Measurements from ENCODE around the gene DENND1A. TPM values are rescaled to one million over a fixed set of nuclear protein-coding genes. Genes with fewer than 3 reads are reported as not detected.

Gene DENND1A
- total RNA-seq, 4 donors from 2014 or later = 20.9 to 33.6 (median 23.7) TPM

- no peak overlapping the region for H3K27ac ChIP-seq
- H3K4me1 ChIP-seq = peaks cover under 1 to 12% (median 3%) of the 10 kb centered on the region in 3 donors
- no peak for ATAC-seq
- H3K9me3 ChIP-seq = no peaks in the 10 kb centered on the region
- no peaks in the 10 kb centered on the region for H3K36me3 ChIP-seq
- no peak overlapping the region for H3K4me3 ChIP-seq
- H3K27me3 ChIP-seq = no peaks in the 10 kb centered on the region
- WGBS, 2 donors (ENCODE audit: low coverage in 1 of 2) = 80 to 83% methylated on average over 4 of the region's 4 CpGs
- no peak for TF ChIP-seq EP300 (IDR thresholded peaks at IDR 0.05)
- no peak for TF ChIP-seq CTCF (IDR thresholded peaks at IDR 0.05)
- no peak for TF ChIP-seq POLR2A (IDR thresholded peaks at IDR 0.05)
- no peak for TF ChIP-seq POLR2AphosphoS5 (IDR thresholded peaks at IDR 0.05)
Observed at GRCh38 chr9:123923377-123923776, 6.5 kb downstream of the DENND1A start.

- peaks cover 0 to 7% (median 3%) of the 10 kb centered on the region in 3 donors for H3K4me1 ChIP-seq
- 70 to 92% methylated on average over 4 of the region's 4 CpGs for WGBS, 2 donors (ENCODE audit: low coverage in 1 of 2)
- H3K9me3 ChIP-seq = no peaks in the 10 kb centered on the region
- no peaks in the 10 kb centered on the region for H3K36me3 ChIP-seq
- ATAC-seq = no peak
- H3K27me3 ChIP-seq = no peaks in the 10 kb centered on the region
- no peak overlapping the region for H3K4me3 ChIP-seq
- TF ChIP-seq EP300 (IDR thresholded peaks at IDR 0.05) (no peak), CTCF (IDR thresholded peaks at IDR 0.05) (no peak), POLR2AphosphoS5 (IDR thresholded peaks at IDR 0.05) (no peak), POLR2A (IDR thresholded peaks at IDR 0.05) (no peak)
- H3K27ac ChIP-seq = no peak overlapping the region
Observed at GRCh38 chr9:123922911-123923310, 7.0 kb downstream of the DENND1A start.

GRCh38 chr9:123922431-123922830 lies 7.5 kb downstream of the DENND1A start:
- Histone ChIP-seq H3K9me3 (no peaks in the 10 kb centered on the region), H3K4me3 (no peak overlapping the region), H3K27ac (no peak overlapping the region), H3K4me1 (peaks cover 0 to 2% (median 0%) of the 10 kb centered on the region in 3 donors), H3K27me3 (no peaks in the 10 kb centered on the region), H3K36me3 (no peaks in the 10 kb centered on the region)
- TF ChIP-seq EP300 (IDR thresholded peaks at IDR 0.05) = no peak
- no peak for TF ChIP-seq CTCF (IDR thresholded peaks at IDR 0.05)
- no peak for TF ChIP-seq POLR2A (IDR thresholded peaks at IDR 0.05)
- no peak for TF ChIP-seq POLR2AphosphoS5 (IDR thresholded peaks at IDR 0.05)
- no peak for ATAC-seq
- WGBS, 2 donors (ENCODE audit: low coverage in 1 of 2) = 78 to 79% methylated on average over 3 of the region's 3 CpGs

- Histone ChIP-seq H3K36me3 (no peaks in the 10 kb centered on the region), H3K27me3 (no peaks in the 10 kb centered on the region), H3K27ac (no peak overlapping the region), H3K9me3 (no peaks in the 10 kb centered on the region), H3K4me3 (no peak overlapping the region), H3K4me1 (peaks cover 0 to 15% (median 0%) of the 10 kb centered on the region in 3 donors)
- no peak for ATAC-seq
- WGBS, 2 donors (ENCODE audit: low coverage in 1 of 2) = 88 to 100% methylated on average over 1 of the region's 3 CpGs
- TF ChIP-seq POLR2A (IDR thresholded peaks at IDR 0.05) (no peak), POLR2AphosphoS5 (IDR thresholded peaks at IDR 0.05) (no peak)
Observed at GRCh38 chr9:123914517-123915196, 15.3 kb downstream of the DENND1A start.

GRCh38 chr9:123912167-123912897 lies 17.6 kb downstream of the DENND1A start:
- 70 to 80% methylated on average over 1 to 2 of the region's 6 CpGs for WGBS, 2 donors (ENCODE audit: low coverage in 1 of 2)
- H3K36me3 ChIP-seq = no peaks in the 10 kb centered on the region
- TF ChIP-seq POLR2A (IDR thresholded peaks at IDR 0.05) = no peak
- TF ChIP-seq CTCF (IDR thresholded peaks at IDR 0.05) = no peak
- no peak for TF ChIP-seq EP300 (IDR thresholded peaks at IDR 0.05)
- TF ChIP-seq POLR2AphosphoS5 (IDR thresholded peaks at IDR 0.05) = no peak
- no peak overlapping the region for H3K4me3 ChIP-seq
- no peaks in the 10 kb centered on the region for H3K9me3 ChIP-seq
- ATAC-seq = no peak
- H3K27me3 ChIP-seq = no peaks in the 10 kb centered on the region
- H3K27ac ChIP-seq = no peak overlapping the region
- H3K4me1 ChIP-seq = peaks cover 0 to 15% (median 0%) of the 10 kb centered on the region in 3 donors
